H1 (cell line): ENCODE results near the gene SLC25A5. TPM values are rescaled to one million over a fixed set of nuclear protein-coding genes. Genes with fewer than 3 reads are reported as not detected.

ENCODE experiments used
- CTCF ChIA-PET: fragments of 300-600 bp; sonication (Branson Sonifier 250); formaldehyde crosslinking; loops from one replicate; lab custom pipeline; 2021; ENCODE audit not compliant: partially characterized antibody; lab: Charles Lee
- POLR2A ChIA-PET: fragments of 300-600 bp; sonication (Branson Sonifier 250); formaldehyde crosslinking; loops from one replicate; lab custom pipeline; 2021; ENCODE audit warnings: inconsistent platforms; ENCODE audit not compliant: partially characterized antibody; lab: Charles Lee
- DNase-seq, 2 experiments: peaks; one replicate each; pipeline versions ENCODE4 v3.0.0 to v3.0.0-alpha.2; 2010 to 2022; ENCODE audit warnings: low spot score in 2 of 2, low read depth in 1 of 2, mixed read lengths in 1 of 2
- FAIRE-seq: peaks from 2 replicates; lab custom pipeline; 2011; peaks lifted over from hg19 to GRCh38; lab: Jason Lieb, UNC
- H2AFZ ChIP-seq: 2 replicates; pipeline ENCODE4 v1.8.1; 2012; ENCODE audit warnings: low read length, inconsistent platforms
- H2AK5ac ChIP-seq: 2 replicates; pipeline ENCODE4 v1.6.1; 2013; ENCODE audit warnings: low read depth, low read length
- H2BK120ac ChIP-seq: replicated peaks from 2 replicates; pipeline ENCODE3; 2013; ENCODE audit warnings: low read depth, low read length, inconsistent platforms
- H2BK12ac ChIP-seq: 2 replicates; pipeline ENCODE4 v1.6.1; 2013; ENCODE audit warnings: low read depth, low read length
- H2BK15ac ChIP-seq: 2 replicates; pipeline ENCODE4 v1.6.1; 2013; ENCODE audit warnings: low read length
- H2BK20ac ChIP-seq: 2 replicates; pipeline ENCODE4 v1.6.1; 2013; ENCODE audit warnings: low read length
- H2BK5ac ChIP-seq: 2 replicates; pipeline ENCODE4 v1.6.1; 2013; ENCODE audit warnings: low read depth, low read length
- H3K14ac ChIP-seq: 2 replicates; pipeline ENCODE4 v1.6.1; 2013; ENCODE audit warnings: inconsistent platforms; ENCODE audit not compliant: insufficient read length
- H3K18ac ChIP-seq: 2 replicates; pipeline ENCODE4 v1.6.1; 2013; ENCODE audit warnings: low read length; ENCODE audit errors: extremely low read depth
- H3K23ac ChIP-seq: 2 replicates; pipeline ENCODE4 v1.6.1; 2013; ENCODE audit warnings: inconsistent platforms; ENCODE audit not compliant: insufficient read length
- H3K23me2 ChIP-seq: 2 replicates; pipeline ENCODE4 v1.6.1; 2013; ENCODE audit warnings: low read depth, low read length
- H3K27ac ChIP-seq: 2 replicates; pipeline ENCODE4 v1.6.1; 2011; ENCODE audit warnings: low read depth, low read length, inconsistent platforms
- H3K27me3 ChIP-seq, 4 experiments: replicated peaks in 1 of 4; 1 replicate in 1 of 4; 2 replicates in 3 of 4; pipeline versions ENCODE4 v1.6.1 to v1.8.1; 2011 to 2013; ENCODE audit warnings: low read length in 3 of 4, mild to moderate bottlenecking in 3 of 4, inconsistent platforms in 2 of 4, mixed read lengths in 2 of 4, moderate library complexity in 1 of 4; ENCODE audit not compliant: control insufficient read depth in 3 of 4, insufficient read depth in 3 of 4; ENCODE audit errors: extremely low read depth in 1 of 4
- H3K36me3 ChIP-seq, 4 experiments: 2 replicates each; pipeline versions ENCODE4 v1.6.1 to v1.8.1; 2011 to 2013; ENCODE audit warnings: mild to moderate bottlenecking in 4 of 4, low read length in 3 of 4, moderate library complexity in 2 of 4, control low read depth in 1 of 4, inconsistent platforms in 1 of 4; ENCODE audit not compliant: insufficient read depth in 4 of 4, control insufficient read depth in 2 of 4
- H3K4ac ChIP-seq: replicated peaks from 2 replicates; pipeline ENCODE3; 2013; ENCODE audit warnings: low read length, low read depth, mixed read lengths, inconsistent platforms; ENCODE audit not compliant: insufficient read length
- H3K4me1 ChIP-seq, 4 experiments: replicated peaks in 1 of 4; 1 replicate in 1 of 4; 2 replicates in 3 of 4; pipeline versions ENCODE4 v1.6.1 to v1.8.1; 2011 to 2013; ENCODE audit warnings: low read length in 3 of 4, inconsistent platforms in 2 of 4, mixed read lengths in 1 of 4; ENCODE audit not compliant: insufficient read depth in 4 of 4, control insufficient read depth in 3 of 4
- H3K4me2 ChIP-seq, 2 experiments: 2 replicates each; pipeline versions ENCODE4 v1.6.1 to v1.8.1; 2011 to 2013; ENCODE audit warnings: low read depth in 2 of 2, low read length in 2 of 2, control low read depth in 1 of 2, inconsistent platforms in 1 of 2, mild to moderate bottlenecking in 1 of 2; ENCODE audit not compliant: insufficient read depth in 1 of 2
- H3K4me3 ChIP-seq, 4 experiments: fragments of 200-600, 300-600 bp in 1 of 4; sonication (generic), shearing (Covaris generic), sonication (Bioruptor Twin) in 1 of 4; 2 replicates each; pipeline versions ENCODE4 v1.5.1 to v1.8.1; 2011 to 2016; ENCODE audit warnings: low read length in 4 of 4, low read depth in 3 of 4, control low read depth in 2 of 4, inconsistent platforms in 2 of 4, mild to moderate bottlenecking in 2 of 4, mixed read lengths in 1 of 4, moderate library complexity in 1 of 4; ENCODE audit not compliant: insufficient read depth in 2 of 4; ENCODE audit errors: extremely low read depth in 1 of 4
- H3K56ac ChIP-seq: replicated peaks from 2 replicates; pipeline ENCODE3; 2013; ENCODE audit warnings: low read depth, mild to moderate bottlenecking, mixed read lengths, low read length, inconsistent platforms; ENCODE audit not compliant: insufficient read length
- H3K79me1 ChIP-seq: 2 replicates; pipeline ENCODE4 v1.6.1; 2013; ENCODE audit warnings: low read depth, low read length, control low read depth
- H3K79me2 ChIP-seq, 2 experiments: 2 replicates each; pipeline versions ENCODE4 v1.6.1 to v1.8.1; 2012 to 2013; ENCODE audit warnings: low read length in 2 of 2, mild to moderate bottlenecking in 2 of 2, inconsistent platforms in 1 of 2; ENCODE audit not compliant: insufficient read depth in 2 of 2, control insufficient read depth in 1 of 2
- H3K9ac ChIP-seq, 4 experiments: replicated peaks in 1 of 4; 1 replicate in 1 of 4; 2 replicates in 3 of 4; pipeline versions ENCODE4 v1.6.1 to v1.8.1; 2011 to 2013; ENCODE audit warnings: low read depth in 3 of 4, low read length in 3 of 4, control low read depth in 2 of 4, mild to moderate bottlenecking in 2 of 4, moderate library complexity in 2 of 4, inconsistent platforms in 1 of 4; ENCODE audit errors: extremely low read depth in 1 of 4
- H3K9me3 ChIP-seq, 2 experiments: 2 replicates each; pipeline versions ENCODE4 v1.6.1 to v1.8.1; 2012 to 2013; ENCODE audit warnings: mild to moderate bottlenecking in 2 of 2, moderate library complexity in 2 of 2, control low read depth in 1 of 2, inconsistent platforms in 1 of 2, low read depth in 1 of 2, low read length in 1 of 2, mixed read lengths in 1 of 2; ENCODE audit not compliant: insufficient read depth in 2 of 2
- H4K20me1 ChIP-seq, 2 experiments: replicated peaks in 1 of 2; 2 replicates each; pipeline versions ENCODE3 to v1.8.1; 2011 to 2013; ENCODE audit warnings: inconsistent platforms in 2 of 2, low read length in 2 of 2, mild to moderate bottlenecking in 1 of 2; ENCODE audit not compliant: insufficient read depth in 2 of 2, control insufficient read depth in 1 of 2
- H4K5ac ChIP-seq: 2 replicates; pipeline ENCODE4 v1.6.1; 2013; ENCODE audit warnings: low read length, low read depth, mixed read lengths, inconsistent platforms; ENCODE audit not compliant: insufficient read length
- H4K8ac ChIP-seq: 2 replicates; pipeline ENCODE4 v1.8.0; 2013; ENCODE audit warnings: mild to moderate bottlenecking, moderate library complexity, low read length, inconsistent platforms; ENCODE audit not compliant: insufficient read depth; ENCODE audit errors: extremely low read depth
- H4K91ac ChIP-seq: replicated peaks from 2 replicates; pipeline ENCODE3; 2013; ENCODE audit warnings: low read length, mixed read lengths, inconsistent platforms; ENCODE audit not compliant: insufficient read length
- BACH1 ChIP-seq: IDR thresholded peaks from 2 replicates; pipeline ENCODE4 v1.6.1; 2012; ENCODE audit warnings: low read length, improper control_type of control experiment
- BRCA1 ChIP-seq: IDR thresholded peaks from 2 replicates; pipeline ENCODE4 v1.6.1; 2012; ENCODE audit warnings: low read depth, low read length, improper control_type of control experiment
- SP4 ChIP-seq: IDR thresholded peaks from 2 replicates; pipeline ENCODE4 v1.6.1; 2012; ENCODE audit warnings: low read length, inconsistent platforms
- WGBS, 2 experiments: shearing (Covaris generic) in 1 of 2; methylation state at CpG; one replicate each; pipeline versions ENCODE4 v1.1.6 to v1.1.7; 2013 to 2015; ENCODE audit warnings: low lambda C conversion rate in 2 of 2, mixed read lengths in 2 of 2, inconsistent platforms in 1 of 2, low coverage in 1 of 2, missing lambda C conversion rate in 1 of 2; ENCODE audit not compliant: insufficient replicate concordance in 2 of 2, insufficient coverage in 1 of 2, insufficient read length in 1 of 2; ENCODE audit errors: extremely low coverage in 1 of 2, missing lambda C conversion rate in 1 of 2; 5-methylcytosine and 5-hydroxymethylcytosine counted together
- polyA plus RNA-seq, 7 experiments: library from polyadenylated mRNA; depleted of rRNA in 3 of 7; stranded (reverse) in 5 of 7; unstranded in 2 of 7; fragments of >200 nt in 5 of 7; fragments of 200-250 nt in 2 of 7; gene quantifications; 1 replicate in 5 of 7; 2 replicates in 1 of 7; 4 replicates in 1 of 7; pipeline versions ENCODE4 v1.2.1 to v1.2.3, GENCODE V29; 2011 to 2013; ENCODE audit warnings: missing spikeins in 2 of 7, mixed read lengths in 2 of 7
- total RNA-seq: library from RNA; stranded (reverse); fragmentation: NEBNext Ultra II Directional; extraction: Animal tissue kit (Norgen Biotek cat#: 25700); gene quantifications from 2 replicates; pipeline ENCODE4 v1.2.1, GENCODE V29; 2021

The SLC25A5 gene
- total and polyA plus RNA-seq, 2 of the 8 experiments (the other 6 are each of a cell fraction or from before 2014, with no cell fraction given): 512 to 727 TPM

GRCh38 chrX:119465555-119465954, 2.7 kb upstream of the SLC25A5 start:
- H3K4me1 ChIP-seq: peaks cover 0 to 12% (median 0%) of the 10 kb centered on the region in 4 experiments; a peak in 2 of 7 replicates
- no peaks in the 10 kb centered on the region for H3K79me1 ChIP-seq
- no peak for TF ChIP-seq BACH1
- no peak for TF ChIP-seq SP4
- no peak for TF ChIP-seq BRCA1
- POLR2A ChIA-PET: no interaction called here
- H3K14ac ChIP-seq: no peak overlapping the region
- no peak overlapping the region for H4K8ac ChIP-seq
- DNase-seq (no peak), FAIRE-seq (no peak)
- no peak overlapping the region for H3K18ac ChIP-seq
- CTCF ChIA-PET: interaction anchor here (0.9 to 1.3 kb wide), 2 partner anchors 17 to 69 kb away, joined by 3 read pairs; no protein-coding TSS in a partner anchor
- H3K9me3 ChIP-seq: no peaks in the 10 kb centered on the region
- H2BK5ac ChIP-seq: no peak overlapping the region
- peaks cover 0 to 9% (median 6%) of the 10 kb centered on the region in 4 experiments; a peak in 6 of 8 replicates for H3K36me3 ChIP-seq
- H3K56ac ChIP-seq: no peak overlapping the region
- no peaks in the 10 kb centered on the region for H3K27me3 ChIP-seq
- H2BK12ac ChIP-seq: no peak overlapping the region
- no peak overlapping the region for H3K4me3 ChIP-seq
- no peaks in the 10 kb centered on the region; the same call in 1 of the 2 replicates for H3K23me2 ChIP-seq
- no peak overlapping the region for H3K4me2 ChIP-seq
- no peak overlapping the region for H3K23ac ChIP-seq
- no peak overlapping the region for H4K91ac ChIP-seq
- H3K9ac ChIP-seq: no peak overlapping the region
- no peak overlapping the region for H3K4ac ChIP-seq
- WGBS, 2 experiments: 92% methylated on average over 3 of the region's 3 CpGs; no CpG with 5 or more reads in 1 of the 2 experiments
- peaks cover 2 to 7% of the 10 kb centered on the region in 2 experiments for H4K20me1 ChIP-seq
- no peak overlapping the region for H4K5ac ChIP-seq
- H2BK20ac ChIP-seq: no peak overlapping the region
- no peak overlapping the region for H2BK15ac ChIP-seq
- no peak overlapping the region for H2BK120ac ChIP-seq
- H3K27ac ChIP-seq: no peak overlapping the region
- no peak overlapping the region for H2AFZ ChIP-seq
- H2AK5ac ChIP-seq: no peak overlapping the region
- peaks cover 0 to 6% of the 10 kb centered on the region in 2 experiments; a peak in 2 of 4 replicates for H3K79me2 ChIP-seq
